ENCODE measurements around the gene ASB18.

Gene ASB18

DNA sequence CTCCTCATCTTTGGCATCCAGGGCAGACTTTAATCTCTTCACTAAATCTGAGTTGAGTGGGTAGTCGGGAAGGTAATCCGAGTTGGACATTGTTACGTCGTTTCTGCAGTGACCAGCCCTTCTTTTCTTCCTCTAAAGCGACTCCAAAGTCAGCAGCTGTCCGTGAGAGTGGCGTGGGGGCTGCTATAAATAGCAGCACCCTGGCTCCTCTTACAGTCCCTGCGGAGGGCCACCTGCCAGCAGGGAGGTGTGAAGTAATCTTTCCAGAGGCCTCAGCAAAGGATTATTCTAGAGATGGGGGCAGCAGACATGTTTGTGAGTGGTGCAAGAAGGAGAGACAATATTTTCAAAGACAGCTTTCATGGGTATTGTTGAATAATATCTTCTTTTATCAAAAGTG, at the start of gene ASB18:
TSS of gene ASB18 (minus strand) at position 151 of the 400 bp plus-strand sequence. CDS start at position 90, 61 bp downstream.
- H3K36me3 ChIP-seq (replicated peaks; ENCODE audit: low read depth, low read length), result no peaks in the 10 kb centered on the region
- no peak within 1 kb of the TSS for H2AFZ ChIP-seq (ENCODE audit: low read depth, low read length)
- H4K20me1 ChIP-seq (ENCODE audit: insufficient read depth, low read length), result no peaks in the 10 kb centered on the region
- H3K4me1 ChIP-seq (ENCODE audit: low read length), result no peaks in the 10 kb centered on the region
- H3K4me2 ChIP-seq (ENCODE audit: low read length), result no peak within 1 kb of the TSS
- H3K9me3 ChIP-seq (ENCODE audit: insufficient read depth, low read length), result no peaks in the 10 kb centered on the region
- H3K9ac ChIP-seq (ENCODE audit: low read length), result no peak within 1 kb of the TSS
- H3K4me3 ChIP-seq (ENCODE audit: low read length), result no peak within 1 kb of the TSS
- no peak within 1 kb of the TSS for H3K27ac ChIP-seq (ENCODE audit: low read length)
- TF ChIP-seq, protein P1, sequence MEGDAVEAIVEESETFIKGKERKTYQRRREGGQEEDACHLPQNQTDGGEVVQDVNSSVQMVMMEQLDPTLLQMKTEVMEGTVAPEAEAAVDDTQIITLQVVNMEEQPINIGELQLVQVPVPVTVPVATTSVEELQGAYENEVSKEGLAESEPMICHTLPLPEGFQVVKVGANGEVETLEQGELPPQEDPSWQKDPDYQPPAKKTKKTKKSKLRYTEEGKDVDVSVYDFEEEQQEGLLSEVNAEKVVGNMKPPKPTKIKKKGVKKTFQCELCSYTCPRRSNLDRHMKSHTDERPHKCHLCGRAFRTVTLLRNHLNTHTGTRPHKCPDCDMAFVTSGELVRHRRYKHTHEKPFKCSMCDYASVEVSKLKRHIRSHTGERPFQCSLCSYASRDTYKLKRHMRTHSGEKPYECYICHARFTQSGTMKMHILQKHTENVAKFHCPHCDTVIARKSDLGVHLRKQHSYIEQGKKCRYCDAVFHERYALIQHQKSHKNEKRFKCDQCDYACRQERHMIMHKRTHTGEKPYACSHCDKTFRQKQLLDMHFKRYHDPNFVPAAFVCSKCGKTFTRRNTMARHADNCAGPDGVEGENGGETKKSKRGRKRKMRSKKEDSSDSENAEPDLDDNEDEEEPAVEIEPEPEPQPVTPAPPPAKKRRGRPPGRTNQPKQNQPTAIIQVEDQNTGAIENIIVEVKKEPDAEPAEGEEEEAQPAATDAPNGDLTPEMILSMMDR (IDR thresholded peaks at IDR 0.05; ENCODE audit: low read depth, low read length), result no peak
- no peak for TF ChIP-seq EZH2phosphoT487 (IDR thresholded peaks at IDR 0.05; ENCODE audit: low read depth)
- no peaks in the 10 kb centered on the region for H3K79me2 ChIP-seq (ENCODE audit: low read length)
- no peaks in the 10 kb centered on the region for H3K27me3 ChIP-seq (ENCODE audit: low read depth, low read length)

DNA sequence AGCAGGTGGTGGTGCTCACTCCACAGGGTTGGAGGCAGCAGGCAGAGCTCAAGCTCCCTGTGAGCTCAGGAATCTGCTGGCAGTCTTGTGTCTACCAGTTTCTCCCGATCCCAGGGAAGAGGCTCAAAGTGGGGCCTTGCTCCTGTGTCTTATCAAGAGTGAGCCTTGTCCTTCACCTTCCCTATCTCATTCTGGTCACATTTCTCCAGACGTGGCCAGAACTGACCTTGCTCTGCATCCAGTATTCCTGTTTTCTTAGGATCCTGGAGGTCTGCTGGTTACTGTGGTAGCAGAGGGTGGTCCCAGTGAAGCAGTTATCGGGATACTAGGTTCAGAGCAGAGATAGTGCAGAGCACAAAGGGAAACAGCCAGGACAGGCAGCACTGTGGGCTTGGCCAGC, 47.1 kb upstream of the ASB18 start:
- Histone ChIP-seq H3K36me3 (replicated peaks; ENCODE audit: low read depth, low read length) (no peaks in the 10 kb centered on the region), H3K9me3 (ENCODE audit: insufficient read depth, low read length) (no peaks in the 10 kb centered on the region), H3K4me1 (ENCODE audit: low read length) (no peaks in the 10 kb centered on the region), H3K4me3 (ENCODE audit: low read length) (no peak overlapping the region), H3K27me3 (ENCODE audit: low read depth, low read length) (no peaks in the 10 kb centered on the region), H3K9ac (ENCODE audit: low read length) (no peak overlapping the region), H4K20me1 (ENCODE audit: insufficient read depth, low read length) (no peaks in the 10 kb centered on the region), H2AFZ (ENCODE audit: low read depth, low read length) (no peak overlapping the region), H3K4me2 (ENCODE audit: low read length) (no peak overlapping the region), H3K79me2 (ENCODE audit: low read length) (no peaks in the 10 kb centered on the region), H3K27ac (ENCODE audit: low read length) (no peak overlapping the region)
- TF ChIP-seq EZH2phosphoT487 (IDR thresholded peaks at IDR 0.05; ENCODE audit: low read depth), result no peak
- TF ChIP-seq, protein P1 (IDR thresholded peaks at IDR 0.05; ENCODE audit: low read depth, low read length), result no peak

GRCh38 chr2:236309669-236310029, 45.4 kb upstream of the ASB18 start:
- TF ChIP-seq, protein P1 (IDR thresholded peaks at IDR 0.05; ENCODE audit: low read depth, low read length), result peak; percentile 57
- no peak for TF ChIP-seq EZH2phosphoT487 (IDR thresholded peaks at IDR 0.05; ENCODE audit: low read depth)
- Histone ChIP-seq H3K27ac (ENCODE audit: low read length) (no peak overlapping the region), H3K79me2 (ENCODE audit: low read length) (no peaks in the 10 kb centered on the region), H4K20me1 (ENCODE audit: insufficient read depth, low read length) (no peaks in the 10 kb centered on the region), H3K4me3 (ENCODE audit: low read length) (no peak overlapping the region), H3K4me2 (ENCODE audit: low read length) (no peak overlapping the region), H3K9me3 (ENCODE audit: insufficient read depth, low read length) (no peaks in the 10 kb centered on the region), H3K27me3 (ENCODE audit: low read depth, low read length) (no peaks in the 10 kb centered on the region), H3K4me1 (ENCODE audit: low read length) (no peaks in the 10 kb centered on the region), H3K9ac (ENCODE audit: low read length) (no peak overlapping the region), H3K36me3 (replicated peaks; ENCODE audit: low read depth, low read length) (no peaks in the 10 kb centered on the region), H2AFZ (ENCODE audit: low read depth, low read length) (no peak overlapping the region)

GRCh38 chr2:236308855-236309668, 44.9 kb upstream of the ASB18 start:
- no peak overlapping the region for H2AFZ ChIP-seq (ENCODE audit: low read depth, low read length)
- no peak overlapping the region for H3K9ac ChIP-seq (ENCODE audit: low read length)
- H3K9me3 ChIP-seq (ENCODE audit: insufficient read depth, low read length), result no peaks in the 10 kb centered on the region

More at GRCh38 chr2:236308855-236309668, 44.9 kb upstream of the ASB18 start:
- Histone ChIP-seq H3K4me1 (ENCODE audit: low read length) (no peaks in the 10 kb centered on the region), H3K4me3 (ENCODE audit: low read length) (no peak overlapping the region), H3K27me3 (ENCODE audit: low read depth, low read length) (no peaks in the 10 kb centered on the region), H3K4me2 (ENCODE audit: low read length) (no peak overlapping the region), H3K27ac (ENCODE audit: low read length) (no peak overlapping the region), H3K79me2 (ENCODE audit: low read length) (no peaks in the 10 kb centered on the region), H4K20me1 (ENCODE audit: insufficient read depth, low read length) (no peaks in the 10 kb centered on the region), H3K36me3 (replicated peaks; ENCODE audit: low read depth, low read length) (no peaks in the 10 kb centered on the region)
- TF ChIP-seq, protein P1 (IDR thresholded peaks at IDR 0.05; ENCODE audit: low read depth, low read length), result no peak
- TF ChIP-seq EZH2phosphoT487 (IDR thresholded peaks at IDR 0.05; ENCODE audit: low read depth), result no peak

Data from OCI-LY3 (cell line).